SK-N-SH (cell line): ENCODE measurements around the gene ZDHHC14. TPM values are rescaled to one million over a fixed set of nuclear protein-coding genes. Genes with fewer than 3 reads are reported as not detected.

Experiments
- CTCF ChIA-PET: fragments of 300-600, 350-600 bp; formaldehyde crosslinking; extraction: SDS; loops from one replicate; lab custom pipeline; 2021; lab: Yijun Ruan, JAX
- POLR2A ChIA-PET: fragments of 350-600 bp; sonication (Branson Sonifier 250); formaldehyde crosslinking; extraction: SDS; loops from one replicate; lab custom pipeline; 2020; ENCODE audit warnings: antibody characterized with exemption, inconsistent platforms; lab: Yijun Ruan, JAX
- DNase-seq: peaks from one replicate; pipeline ENCODE4 v3.0.0; 2012
- H2AFZ ChIP-seq: fragments of 200-600 bp; sonication (generic); 2 replicates; pipeline ENCODE4 v1.8.1; 2016; ENCODE audit warnings: antibody characterized with exemption, mild to moderate bottlenecking, low read depth
- H3F3A ChIP-seq: fragments of 200-600 bp; sonication (generic); replicated peaks from 2 replicates; pipeline ENCODE3; 2016; ENCODE audit warnings: antibody characterized with exemption, mild to moderate bottlenecking; ENCODE audit not compliant: insufficient read depth
- H3K27ac ChIP-seq, 2 experiments: fragments of 200-500 bp in 1 of 2; fragments of 200-600 bp in 1 of 2; sonication (Bioruptor generic) in 1 of 2; sonication (generic), shearing (Covaris generic) in 1 of 2; 2 replicates each; pipeline versions ENCODE4 v1.5.1 to v1.6.1; 2014 to 2016; ENCODE audit warnings: low read depth in 2 of 2, inconsistent platforms in 1 of 2, low read length in 1 of 2, mild to moderate bottlenecking in 1 of 2, mixed read lengths in 1 of 2
- H3K27me3 ChIP-seq: fragments of 200-600 bp; sonication (generic), shearing (Covaris generic); 2 replicates; pipeline ENCODE4 v1.6.1; 2016; ENCODE audit warnings: mixed run types; ENCODE audit not compliant: insufficient read depth
- H3K36me3 ChIP-seq, 2 experiments: fragments of 200-500 bp in 1 of 2; fragments of 200-600 bp in 1 of 2; sonication (Bioruptor generic) in 1 of 2; sonication (generic) in 1 of 2; replicated peaks in 1 of 2; 2 replicates each; pipeline versions ENCODE3 to v1.5.1; 2014 to 2016; ENCODE audit warnings: low read length in 1 of 2, mild to moderate bottlenecking in 1 of 2; ENCODE audit not compliant: insufficient read depth in 2 of 2, control insufficient read depth in 1 of 2
- H3K4me1 ChIP-seq, 2 experiments: fragments of 200-500 bp in 1 of 2; fragments of 200-600 bp in 1 of 2; sonication (Bioruptor generic) in 1 of 2; sonication (generic), shearing (Covaris generic) in 1 of 2; 2 replicates each; pipeline versions ENCODE4 v1.5.1 to v1.6.1; 2014 to 2016; ENCODE audit warnings: low read depth in 1 of 2, low read length in 1 of 2, mixed run types in 1 of 2; ENCODE audit not compliant: insufficient read depth in 2 of 2, control insufficient read depth in 1 of 2
- H3K4me2 ChIP-seq: fragments of 200-600 bp; sonication (generic), shearing (Covaris generic); 2 replicates; pipeline ENCODE4 v1.6.1; 2017; ENCODE audit warnings: mixed run types
- H3K4me3 ChIP-seq, 2 experiments: fragments of 200-500 bp in 1 of 2; fragments of 200-600 bp in 1 of 2; sonication (Bioruptor generic) in 1 of 2; sonication (generic), shearing (Covaris generic) in 1 of 2; 2 replicates each; pipeline versions ENCODE4 v1.5.1 to v1.8.1; 2014 to 2016; ENCODE audit warnings: low read depth in 2 of 2, inconsistent platforms in 1 of 2, low read length in 1 of 2, mild to moderate bottlenecking in 1 of 2, mixed read lengths in 1 of 2, moderate library complexity in 1 of 2
- H3K79me2 ChIP-seq: fragments of 200-600 bp; sonication (generic); 2 replicates; pipeline ENCODE4 v1.8.1; 2017; ENCODE audit warnings: mild to moderate bottlenecking; ENCODE audit not compliant: insufficient read depth
- H3K9ac ChIP-seq: fragments of 200-600 bp; sonication (generic); 2 replicates; pipeline ENCODE4 v1.6.1; 2017; ENCODE audit warnings: mixed run types
- H3K9me2 ChIP-seq: fragments of 200-600 bp; sonication (generic); 2 replicates; pipeline ENCODE4 v1.6.1; 2017; ENCODE audit warnings: mixed run types
- H3K9me3 ChIP-seq: fragments of 200-600 bp; sonication (generic); 2 replicates; pipeline ENCODE4 v1.6.1; 2017; ENCODE audit warnings: mixed run types, mild to moderate bottlenecking, moderate library complexity
- H4K20me1 ChIP-seq: fragments of 200-600 bp; sonication (generic); 2 replicates; pipeline ENCODE4 v1.6.1; 2017; ENCODE audit warnings: mild to moderate bottlenecking, mixed run types; ENCODE audit not compliant: insufficient read depth
- CTCF ChIP-seq: fragments of 200-600 bp; sonication (generic); IDR thresholded peaks from 2 replicates; pipeline ENCODE4 v1.6.1; 2017; ENCODE audit warnings: antibody characterized with exemption, mild to moderate bottlenecking, moderate library complexity
- FOSL2 ChIP-seq: IDR thresholded peaks from 2 replicates; pipeline ENCODE4 v1.4.0; 2012; ENCODE audit warnings: low read depth, mild to moderate bottlenecking, moderate library complexity, borderline replicate concordance
- GATA2 ChIP-seq: sonication (generic); formaldehyde crosslinking; IDR thresholded peaks from 2 replicates; pipeline ENCODE4 v1.5.0; 2020; ENCODE audit warnings: mild to moderate bottlenecking, missing genetic modification reagents
- JUND ChIP-seq: IDR thresholded peaks from 2 replicates; pipeline ENCODE4 v1.4.0; 2012
- MAX ChIP-seq: IDR thresholded peaks from 2 replicates; pipeline ENCODE4 v1.4.0; 2012; ENCODE audit warnings: low read depth
- MEF2A ChIP-seq: IDR thresholded peaks from 2 replicates; pipeline ENCODE4 v1.4.0; 2012; ENCODE audit warnings: low read depth, borderline replicate concordance
- NFIC ChIP-seq: IDR thresholded peaks from 2 replicates; pipeline ENCODE4 v1.4.0; 2012; ENCODE audit warnings: borderline replicate concordance
- PBX3 ChIP-seq: IDR thresholded peaks from 2 replicates; pipeline ENCODE4; 2012
- POLR2AphosphoS5 ChIP-seq: IDR thresholded peaks from 2 replicates; pipeline ENCODE4 v1.6.1; 2012; ENCODE audit warnings: low read depth, low read length
- RCOR1 ChIP-seq: fragments of 150-350 bp; IDR thresholded peaks from 2 replicates; pipeline ENCODE4 v1.6.1; 2017; ENCODE audit warnings: antibody characterized with exemption, low read length
- RFX5 ChIP-seq: IDR thresholded peaks from 2 replicates; pipeline ENCODE4 v1.6.1; 2012; ENCODE audit warnings: mild to moderate bottlenecking, improper control_type of control experiment, low read length
- RXRA ChIP-seq: IDR thresholded peaks from 2 replicates; pipeline ENCODE4 v1.4.0; 2012; ENCODE audit warnings: low read depth, mild to moderate bottlenecking, borderline replicate concordance
- SMC3 ChIP-seq: IDR thresholded peaks from 2 replicates; pipeline ENCODE4 v1.6.1; 2012; ENCODE audit warnings: low read depth, low read length, improper control_type of control experiment
- TAF1 ChIP-seq: IDR thresholded peaks from 2 replicates; pipeline ENCODE4 v1.6.1; 2012; ENCODE audit warnings: low read depth, mild to moderate bottlenecking, low read length, moderate library complexity, borderline replicate concordance
- USF1 ChIP-seq: IDR thresholded peaks from 2 replicates; pipeline ENCODE4 v1.4.0; 2012; ENCODE audit warnings: low read depth, borderline replicate concordance
- ZBTB33 ChIP-seq: IDR thresholded peaks from 2 replicates; pipeline ENCODE4 v1.4.0; 2012; ENCODE audit warnings: low read depth, borderline replicate concordance
- WGBS: methylation state at CpG from one replicate; pipeline ENCODE4 v1.1.6; 2017; ENCODE audit warnings: low lambda C conversion rate; 5-methylcytosine and 5-hydroxymethylcytosine counted together
- polyA plus RNA-seq, 3 experiments: library from polyadenylated mRNA; depleted of rRNA; stranded (reverse); fragments of >200 nt; gene quantifications; 2 replicates each; pipeline ENCODE4 v1.2.3, GENCODE V29; 2012

ZDHHC14 gene
- polyA plus RNA-seq, 1 of the 3 experiments (the other 2 are of a cell fraction): 5.4 TPM

GRCh38 chr6:157599191-157599590 is 218.2 kb downstream of the ZDHHC14 start:
- no peaks in the 10 kb centered on the region for H3K9me2 ChIP-seq
- no peaks in the 10 kb centered on the region for H3K36me3 ChIP-seq
- no peak overlapping the region for H3K9ac ChIP-seq
- no peaks in the 10 kb centered on the region for H3K27me3 ChIP-seq
- no peaks in the 10 kb centered on the region for H4K20me1 ChIP-seq
- H3K9me3 ChIP-seq: no peaks in the 10 kb centered on the region
- CTCF ChIA-PET: interaction anchor here (3.9 kb wide), 1 partner anchor 276 kb away, joined by 20 read pairs; the partner anchor contains the start of gene TMEM242
- H3F3A ChIP-seq: no peaks in the 10 kb centered on the region
- no peak for DNase-seq
- POLR2A ChIA-PET: no interaction called here
- H3K4me3 ChIP-seq: no peak overlapping the region
- H3K4me1 ChIP-seq: no peaks in the 10 kb centered on the region; a peak in 1 of 4 replicates
- H3K27ac ChIP-seq: no peak overlapping the region
- H3K79me2 ChIP-seq: no peaks in the 10 kb centered on the region
- H2AFZ ChIP-seq: no peak overlapping the region
- TF ChIP-seq CTCF (no peak), RCOR1 (no peak), NFIC (no peak), MAX (no peak), RXRA (no peak), PBX3 (no peak), JUND (no peak), GATA2 (CRISPR knock-in tag) (no peak), POLR2AphosphoS5 (no peak), USF1 (no peak), MEF2A (no peak)
- 92% methylated on average over 6 of the region's 12 CpGs for WGBS
- H3K4me2 ChIP-seq: no peak overlapping the region

GRCh38 chr6:157600807-157601206 is 219.8 kb downstream of the ZDHHC14 start:
- Histone ChIP-seq H3K9me3 (no peaks in the 10 kb centered on the region), H3K4me2 (no peak overlapping the region), H3K9ac (no peak overlapping the region), H2AFZ (no peak overlapping the region), H4K20me1 (no peaks in the 10 kb centered on the region), H3K36me3 (no peaks in the 10 kb centered on the region), H3K79me2 (no peaks in the 10 kb centered on the region), H3K27me3 (no peaks in the 10 kb centered on the region), H3K4me3 (no peak overlapping the region), H3K4me1 (no peaks in the 10 kb centered on the region; a peak in 1 of 4 replicates), H3K9me2 (no peaks in the 10 kb centered on the region), H3F3A (no peaks in the 10 kb centered on the region), H3K27ac (no peak overlapping the region)
- TF ChIP-seq FOSL2 (no peak), GATA2 (CRISPR knock-in tag) (no peak), RFX5 (no peak), SMC3 (no peak), ZBTB33 (no peak), TAF1 (no peak)
- 97% methylated on average over 15 of the region's 15 CpGs for WGBS
- CTCF ChIA-PET: interaction anchor here (0.7 to 2.1 kb wide), 4 partner anchors 62 to 286 kb away, joined by 3 to 12 read pairs (median 4); no protein-coding TSS in a partner anchor
- DNase-seq: no peak
- POLR2A ChIA-PET: no interaction called here
